Stimulated activated CD4-positive, alpha-beta T cell treated with anti-CD3 and anti-CD28 coated beads, Interleukin-15, amount 100 ng/mL, for 48 hours (primary cell): Measurements from ENCODE around the gene LPGAT1.

Experiments used
- DNase-seq, 2 donors: peaks; one replicate each; pipeline ENCODE4 v3.0.0-alpha.2; 2020; ENCODE audit warnings: low read depth in 2 of 2

LPGAT1 gene

GRCh38 chr1:211828584-211829342 lies 1.8 kb downstream of the LPGAT1 start:
- no peak for DNase-seq

DNA sequence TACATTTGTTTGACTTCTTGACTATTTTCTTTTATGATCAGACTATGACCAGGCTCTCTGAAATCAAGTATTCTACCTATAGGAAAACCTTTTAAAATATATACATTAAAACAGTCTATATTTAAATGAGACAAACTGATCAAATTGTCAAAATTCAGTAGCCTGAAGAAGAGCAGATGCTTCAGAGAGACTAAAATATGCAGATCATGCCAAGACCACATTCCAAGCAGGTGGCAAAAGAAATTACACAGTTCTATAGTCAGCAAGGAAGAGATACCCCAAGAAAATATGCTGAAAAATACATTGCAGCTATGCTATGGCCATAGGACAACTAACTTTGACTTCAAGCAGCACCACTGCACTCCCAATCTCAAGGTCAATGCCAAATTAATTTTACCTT lies 3.5 kb downstream of the LPGAT1 start:
- DNase-seq, result no peak

- no peak for DNase-seq
Measured at GRCh38 chr1:211825980-211826379, 4.6 kb downstream of the LPGAT1 start.

GRCh38 chr1:211822677-211823407 lies 7.7 kb downstream of the LPGAT1 start:
- no peak for DNase-seq

GRCh38 chr1:211816586-211816985 lies 14.0 kb downstream of the LPGAT1 start:
- no peak for DNase-seq

- DNase-seq, result no peak
Measured at GRCh38 chr1:211814313-211814712, 16.2 kb downstream of the LPGAT1 start.

GRCh38 chr1:211813590-211813989 lies 17.0 kb downstream of the LPGAT1 start:
- no peak for DNase-seq

- DNase-seq, result no peak
Measured at GRCh38 chr1:211812584-211812983, 18.0 kb downstream of the LPGAT1 start.

GRCh38 chr1:211811848-211812247 lies 18.7 kb downstream of the LPGAT1 start:
- DNase-seq, result no peak

- DNase-seq, result no peak
Measured at GRCh38 chr1:211811126-211811525, 19.4 kb downstream of the LPGAT1 start.

DNA sequence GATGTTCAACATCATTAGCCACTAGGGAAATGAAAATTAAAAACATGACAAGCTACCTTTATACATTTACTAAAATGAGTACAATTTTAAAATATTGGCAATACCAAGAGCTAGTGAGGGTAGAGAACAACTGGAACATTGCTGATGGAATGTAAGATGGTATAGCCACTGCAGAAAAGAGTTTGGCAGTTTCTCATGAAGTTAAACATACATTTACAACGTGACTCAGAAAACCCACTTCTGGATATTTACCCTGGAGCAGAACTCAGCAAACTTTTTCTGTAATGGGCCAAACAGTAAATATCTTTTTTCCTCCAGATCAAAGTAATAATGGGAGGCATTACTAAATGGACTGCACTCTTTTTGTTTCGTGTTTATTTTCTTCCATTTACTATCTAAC lies 22.1 kb downstream of the LPGAT1 start:
- DNase-seq, result no peak

GRCh38 chr1:211804915-211805314 lies 25.6 kb downstream of the LPGAT1 start:
- DNase-seq, result no peak

GRCh38 chr1:211800925-211801607 lies 29.5 kb downstream of the LPGAT1 start:
- DNase-seq, result no peak

GRCh38 chr1:211797994-211798393 lies 32.6 kb downstream of the LPGAT1 start:
- no peak for DNase-seq

DNA sequence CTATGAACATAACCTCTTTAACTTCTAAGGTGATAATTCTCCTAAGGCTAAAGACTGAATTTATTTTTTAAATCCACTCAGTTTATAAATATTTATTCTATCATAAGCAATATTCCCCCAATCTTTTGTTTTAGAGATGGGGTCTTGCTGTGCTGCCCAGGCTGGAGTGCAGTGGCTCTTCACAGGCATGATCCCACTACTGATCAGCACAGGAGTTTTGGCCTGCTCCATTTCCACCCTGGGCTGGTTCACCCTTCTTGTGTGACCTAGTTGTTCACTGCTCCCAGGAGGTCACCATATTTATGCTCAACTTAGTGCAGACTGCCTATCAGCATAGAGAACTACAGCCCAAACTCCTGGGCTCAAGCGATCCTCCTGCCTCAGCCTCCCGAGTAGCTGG lies 38.6 kb downstream of the LPGAT1 start:
- no peak for DNase-seq

DNA sequence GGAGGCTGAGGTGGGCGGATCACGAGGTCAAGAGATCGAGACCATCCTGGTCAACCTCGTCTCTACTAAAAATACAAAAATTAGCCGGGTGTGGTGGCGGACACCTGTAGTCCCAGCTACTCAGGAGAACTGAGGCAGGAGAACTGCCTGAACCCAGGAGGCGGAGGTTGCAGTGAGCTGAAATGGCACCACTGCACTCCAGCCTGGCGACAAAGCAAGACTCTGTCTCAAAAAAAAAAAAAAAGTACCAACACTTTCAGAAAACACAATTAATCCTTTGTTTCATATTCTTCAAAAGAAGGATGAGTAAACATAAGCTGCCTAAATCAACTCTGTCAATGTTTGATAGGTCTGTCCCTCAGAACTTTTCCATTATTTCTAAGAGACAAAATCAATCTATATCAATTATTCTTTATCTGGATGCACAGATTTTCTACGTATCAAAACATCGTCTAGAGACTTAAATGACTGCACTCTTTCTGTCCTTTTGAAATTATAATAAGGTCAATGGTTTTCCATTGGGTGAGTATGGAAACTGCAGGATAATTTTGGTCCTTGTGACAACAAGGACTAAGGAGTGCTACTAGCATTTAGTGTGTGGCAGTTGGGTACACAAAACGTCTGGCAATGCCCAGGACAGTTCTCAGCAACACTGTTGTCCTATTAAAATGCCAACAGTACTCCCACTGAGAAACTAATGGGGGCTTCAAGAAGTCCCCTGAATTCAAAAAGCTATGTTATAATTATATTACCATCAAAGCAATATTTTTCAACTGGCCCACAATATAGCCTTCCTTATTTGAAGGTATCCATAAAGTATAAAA lies 40.7 kb downstream of the LPGAT1 start:
- DNase-seq, result no peak

GRCh38 chr1:211788626-211789025 lies 41.9 kb downstream of the LPGAT1 start:
- no peak for DNase-seq

DNA sequence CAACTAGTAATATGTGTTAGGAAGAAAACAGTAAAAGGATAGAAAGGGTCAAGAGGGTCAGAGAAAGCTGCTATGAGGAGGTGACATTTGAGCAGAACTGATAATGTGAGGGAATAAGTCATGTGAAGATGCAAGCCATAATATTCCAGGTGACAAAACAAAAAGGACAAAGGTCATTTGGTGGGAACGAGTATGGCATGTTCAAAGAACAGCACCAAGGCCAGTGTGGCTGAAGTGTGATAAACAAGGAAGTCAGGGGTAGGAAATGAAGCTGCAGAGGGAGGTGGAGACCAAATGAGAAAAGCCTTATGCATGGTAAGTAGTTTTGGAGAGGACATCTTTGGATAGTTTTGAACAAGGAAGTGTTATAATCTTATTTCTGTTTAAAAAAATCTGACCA lies 46.7 kb downstream of the LPGAT1 start:
- no peak for DNase-seq

- DNase-seq, result no peak
Measured at GRCh38 chr1:211783266-211783665, 47.3 kb downstream of the LPGAT1 start.

DNA sequence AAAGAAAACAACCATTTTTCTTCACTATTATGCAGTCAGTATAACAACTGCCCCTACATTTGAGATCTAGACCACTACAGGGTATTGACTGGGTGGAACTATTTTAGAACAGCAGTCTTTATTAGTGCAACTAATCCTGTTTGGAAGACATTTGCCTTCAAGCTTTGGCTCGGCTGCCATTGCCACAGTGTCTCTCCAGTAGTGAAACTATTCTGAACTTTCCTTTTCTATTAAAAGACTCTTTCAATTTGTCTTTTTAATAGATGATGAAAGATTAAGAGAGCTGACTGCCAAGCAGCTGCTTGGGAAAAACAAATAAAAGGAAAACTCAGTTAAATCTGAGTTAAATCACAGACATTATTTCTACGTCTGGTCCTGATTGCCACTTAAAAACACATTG lies 49.3 kb downstream of the LPGAT1 start:
- no peak for DNase-seq

GRCh38 chr1:211775170-211775569 lies 55.4 kb downstream of the LPGAT1 start:
- DNase-seq, result no peak

GRCh38 chr1:211764701-211765100 lies 65.9 kb downstream of the LPGAT1 start:
- no peak for DNase-seq
